Purkinje cell (primary cell): ENCODE measurements around the gene PES1. TPM values are rescaled to one million over a fixed set of nuclear protein-coding genes. Genes with fewer than 3 reads are reported as not detected.

Source experiments
- polyA plus RNA-seq: library from polyadenylated mRNA; unstranded; fragments of >200 nt; fragmentation: Nextera tagmentation; gene quantifications from 2 replicates; pipeline ENCODE4 v1.2.1, GENCODE V29; 2014

Gene PES1
- polyA plus RNA-seq = 7.2 and 10.3 TPM in 2 replicates

GRCh38 chr22:30591588-30592359 lies at the start of gene PES1:
PES1 (minus strand) TSS chr22:30591910; CDS start chr22:30591833, 77 bp downstream.

GRCh38 chr22:30635273-30636225 lies 43.8 kb upstream of the PES1 start, which contains the start of gene SLC35E4:
SLC35E4 (plus strand) TSS chr22:30635781; CDS start chr22:30636451, 670 bp downstream.

GRCh38 chr22:30606455-30607299 lies 15.0 kb upstream of the PES1 start, which contains the start of gene TCN2:
TCN2 (plus strand) TSS chr22:30607174; CDS start chr22:30607332, 158 bp downstream.

GRCh38 chr22:30574095-30574981 lies 17.4 kb downstream of the PES1 start, which contains the start of gene GAL3ST1:
GAL3ST1 (minus strand) TSS chr22:30574665; CDS start chr22:30557392, 17,273 bp downstream.

GRCh38 chr22:30546616-30547015 lies 45.1 kb downstream of the PES1 start, which contains the start of gene SEC14L6:
SEC14L6 (minus strand) TSS chr22:30546741; CDS start chr22:30546682, 59 bp downstream.

Other genes starting within 250 kb of the PES1 start
- gene SF3A1, start 235.0 kb downstream of the PES1 start, polyA plus RNA-seq = 13.3 and 17.2 TPM in 2 replicates
- gene CCDC157, start 234.9 kb downstream of the PES1 start, polyA plus RNA-seq = 0.73 and 1.6 TPM in 2 replicates
- gene RNF215, start 204.5 kb downstream of the PES1 start, polyA plus RNA-seq = 0.75 and 2.5 TPM in 2 replicates
- 1.5 TPM in 1 of 2 replicates, not detected in the other for gene SEC14L2, start 194.9 kb downstream of the PES1 start, polyA plus RNA-seq
- 1.9 and 5.8 TPM in 2 replicates for gene MTFP1, start 166.1 kb downstream of the PES1 start, polyA plus RNA-seq
- not detected in 2 replicates for gene SEC14L3, start 119.9 kb downstream of the PES1 start, polyA plus RNA-seq
- gene SEC14L4, start 86.2 kb downstream of the PES1 start, polyA plus RNA-seq = not detected in 2 replicates
- gene SEC14L6, start 45.2 kb downstream of the PES1 start, polyA plus RNA-seq = 0.90 and 1.4 TPM in 2 replicates
- 0.15 TPM in 1 of 2 replicates, not detected in the other for gene GAL3ST1, start 17.2 kb downstream of the PES1 start, polyA plus RNA-seq
- gene TCN2, start 15.3 kb upstream of the PES1 start, polyA plus RNA-seq = 1.4 and 5.3 TPM in 2 replicates
- 3.1 and 3.6 TPM in 2 replicates for gene SLC35E4, start 43.9 kb upstream of the PES1 start, polyA plus RNA-seq
- 5.0 and 8.8 TPM in 2 replicates for gene DUSP18, start 76.0 kb upstream of the PES1 start, polyA plus RNA-seq
- gene OSBP2, start 103.0 kb upstream of the PES1 start, polyA plus RNA-seq = 9.6 and 13.5 TPM in 2 replicates